ENCODE data around the gene TMEM143. TPM values are rescaled to one million over a fixed set of nuclear protein-coding genes. Genes with fewer than 3 reads are reported as not detected.

Gene TMEM143
- total and polyA plus RNA-seq, 10 of the 15 experiments (the other 5 are each of a cell fraction or from before 2014, with no cell fraction given), result 1.5 to 19.5 (median 10.1) TPM

DNA sequence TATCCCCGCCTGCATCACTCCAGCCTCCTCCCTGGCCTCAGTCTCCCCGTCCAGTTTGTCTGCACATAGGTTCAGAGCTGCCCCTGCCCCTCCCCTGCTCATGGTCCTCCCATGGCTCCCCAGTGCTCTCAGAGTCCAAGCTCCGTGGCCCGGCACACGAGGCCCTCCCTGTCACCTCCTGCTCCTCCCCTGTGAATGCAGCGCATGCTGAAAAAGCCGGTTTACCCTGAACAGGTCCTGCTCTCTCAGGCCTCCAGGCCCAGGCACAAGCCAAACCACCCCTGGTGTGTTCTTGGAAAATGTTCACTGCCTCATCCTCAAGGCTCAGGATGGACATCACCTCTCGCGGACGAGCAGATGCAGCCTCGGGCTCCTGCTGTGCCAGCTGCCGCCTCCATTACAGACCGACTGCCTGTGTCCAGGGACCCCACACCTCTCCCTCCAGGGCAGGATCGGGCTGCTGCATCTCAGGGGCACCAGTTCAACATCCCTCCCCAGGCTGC is 25.4 kb downstream of the TMEM143 start:
- no peaks in the 10 kb centered on the region for H3K79me2 ChIP-seq (ENCODE audit: control insufficient read depth, insufficient read depth, low read length)
- ATAC-seq (no peak), DNase-seq (ENCODE audit: low read depth, low spot score) (no peak), FAIRE-seq (no peak)
- intact Hi-C loops (cut with micrococcal nuclease; ENCODE audit: unreplicated experiment), result no loop called here
- no peak overlapping the region for H3K9ac ChIP-seq (ENCODE audit: control insufficient read depth, insufficient read depth, low read length)
- H3K4me3 ChIP-seq, result no peak overlapping the region
- H3K27me3 ChIP-seq (replicated peaks in 1 of 2; ENCODE audit: control insufficient read depth in 2 of 2, insufficient read depth in 2 of 2, low read length in 1 of 2), result no peaks in the 10 kb centered on the region
- H2AFZ ChIP-seq (ENCODE audit: control insufficient read depth, low read depth, low read length), result no peak overlapping the region
- H3K4me2 ChIP-seq (ENCODE audit: control insufficient read depth, insufficient read depth), result no peak overlapping the region
- ChIA-PET SMC1A (ENCODE audit: uncharacterized antibody, unreplicated experiment) (interaction anchor here (1.4 kb wide), 1 partner anchor 246 kb away, joined by 6 read pairs; no protein-coding TSS in a partner anchor), CTCF (interaction anchor here (1.0 to 1.3 kb wide), 2 partner anchors 20 to 246 kb away, joined by 4 read pairs; no protein-coding TSS in a partner anchor), RAD21 (ENCODE audit: unreplicated experiment) (no interaction called here), POLR2A (no interaction called here)
- H3K27ac ChIP-seq (ENCODE audit: control insufficient read depth, insufficient read depth), result no peak overlapping the region
- BruUV-seq (replicated peaks), result no TSS peak
- in situ Hi-C loops (cut with MboI), result no loop called here
- no peaks in the 10 kb centered on the region for H4K20me1 ChIP-seq (ENCODE audit: control insufficient read depth, insufficient read depth)
- H3K36me3 ChIP-seq (ENCODE audit: control insufficient read depth in 2 of 2, insufficient read depth in 2 of 2, low read length in 1 of 2), result peaks cover 0 to 2% of the 10 kb centered on the region in 2 experiments; a peak in 2 of 4 replicates
- whole genome bisulfite sequencing (ENCODE audit: insufficient coverage, insufficient replicate concordance, low lambda C conversion rate, missing lambda C conversion rate), result 86% methylated on average over 14 of the region's 14 CpGs
- peaks cover 5% of the 10 kb centered on the region for H3K4me1 ChIP-seq (ENCODE audit: control insufficient read depth, insufficient read depth, low read length)
- no peaks in the 10 kb centered on the region for H3K9me3 ChIP-seq (replicated peaks; ENCODE audit: control insufficient read depth, insufficient read depth, low read length)
- TF ChIP-seq RAD21 (IDR thresholded peaks at IDR 0.05; ENCODE audit: insufficient read depth, low read depth, low read length) (no peak), SUPT20H (IDR thresholded peaks at IDR 0.05; ENCODE audit: borderline replicate concordance, control insufficient read depth, low read depth, low read length) (no peak), MXI1 (IDR thresholded peaks at IDR 0.05; ENCODE audit: low read depth, low read length) (no peak), TARDBP (IDR thresholded peaks at IDR 0.05; ENCODE audit: borderline replicate concordance) (no peak), CBX3 (IDR thresholded peaks at IDR 0.05; ENCODE audit: borderline replicate concordance, low read depth) (no peak), SREBF1 (IDR thresholded peaks at IDR 0.05; ENCODE audit: low read length) (no peak), YY1 (IDR thresholded peaks at IDR 0.05; ENCODE audit: low read depth, low read length) (no peak)
- TF ChIP-seq, protein P1, sequence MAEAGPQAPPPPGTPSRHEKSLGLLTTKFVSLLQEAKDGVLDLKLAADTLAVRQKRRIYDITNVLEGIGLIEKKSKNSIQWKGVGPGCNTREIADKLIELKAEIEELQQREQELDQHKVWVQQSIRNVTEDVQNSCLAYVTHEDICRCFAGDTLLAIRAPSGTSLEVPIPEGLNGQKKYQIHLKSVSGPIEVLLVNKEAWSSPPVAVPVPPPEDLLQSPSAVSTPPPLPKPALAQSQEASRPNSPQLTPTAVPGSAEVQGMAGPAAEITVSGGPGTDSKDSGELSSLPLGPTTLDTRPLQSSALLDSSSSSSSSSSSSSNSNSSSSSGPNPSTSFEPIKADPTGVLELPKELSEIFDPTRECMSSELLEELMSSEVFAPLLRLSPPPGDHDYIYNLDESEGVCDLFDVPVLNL (IDR thresholded peaks at IDR 0.05; ENCODE audit: low read depth, low read length), result no peak
- TF ChIP-seq, protein P2, sequence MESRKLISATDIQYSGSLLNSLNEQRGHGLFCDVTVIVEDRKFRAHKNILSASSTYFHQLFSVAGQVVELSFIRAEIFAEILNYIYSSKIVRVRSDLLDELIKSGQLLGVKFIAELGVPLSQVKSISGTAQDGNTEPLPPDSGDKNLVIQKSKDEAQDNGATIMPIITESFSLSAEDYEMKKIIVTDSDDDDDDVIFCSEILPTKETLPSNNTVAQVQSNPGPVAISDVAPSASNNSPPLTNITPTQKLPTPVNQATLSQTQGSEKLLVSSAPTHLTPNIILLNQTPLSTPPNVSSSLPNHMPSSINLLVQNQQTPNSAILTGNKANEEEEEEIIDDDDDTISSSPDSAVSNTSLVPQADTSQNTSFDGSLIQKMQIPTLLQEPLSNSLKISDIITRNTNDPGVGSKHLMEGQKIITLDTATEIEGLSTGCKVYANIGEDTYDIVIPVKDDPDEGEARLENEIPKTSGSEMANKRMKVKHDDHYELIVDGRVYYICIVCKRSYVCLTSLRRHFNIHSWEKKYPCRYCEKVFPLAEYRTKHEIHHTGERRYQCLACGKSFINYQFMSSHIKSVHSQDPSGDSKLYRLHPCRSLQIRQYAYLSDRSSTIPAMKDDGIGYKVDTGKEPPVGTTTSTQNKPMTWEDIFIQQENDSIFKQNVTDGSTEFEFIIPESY (IDR thresholded peaks at IDR 0.05), result no peak
- TF ChIP-seq, protein P3, sequence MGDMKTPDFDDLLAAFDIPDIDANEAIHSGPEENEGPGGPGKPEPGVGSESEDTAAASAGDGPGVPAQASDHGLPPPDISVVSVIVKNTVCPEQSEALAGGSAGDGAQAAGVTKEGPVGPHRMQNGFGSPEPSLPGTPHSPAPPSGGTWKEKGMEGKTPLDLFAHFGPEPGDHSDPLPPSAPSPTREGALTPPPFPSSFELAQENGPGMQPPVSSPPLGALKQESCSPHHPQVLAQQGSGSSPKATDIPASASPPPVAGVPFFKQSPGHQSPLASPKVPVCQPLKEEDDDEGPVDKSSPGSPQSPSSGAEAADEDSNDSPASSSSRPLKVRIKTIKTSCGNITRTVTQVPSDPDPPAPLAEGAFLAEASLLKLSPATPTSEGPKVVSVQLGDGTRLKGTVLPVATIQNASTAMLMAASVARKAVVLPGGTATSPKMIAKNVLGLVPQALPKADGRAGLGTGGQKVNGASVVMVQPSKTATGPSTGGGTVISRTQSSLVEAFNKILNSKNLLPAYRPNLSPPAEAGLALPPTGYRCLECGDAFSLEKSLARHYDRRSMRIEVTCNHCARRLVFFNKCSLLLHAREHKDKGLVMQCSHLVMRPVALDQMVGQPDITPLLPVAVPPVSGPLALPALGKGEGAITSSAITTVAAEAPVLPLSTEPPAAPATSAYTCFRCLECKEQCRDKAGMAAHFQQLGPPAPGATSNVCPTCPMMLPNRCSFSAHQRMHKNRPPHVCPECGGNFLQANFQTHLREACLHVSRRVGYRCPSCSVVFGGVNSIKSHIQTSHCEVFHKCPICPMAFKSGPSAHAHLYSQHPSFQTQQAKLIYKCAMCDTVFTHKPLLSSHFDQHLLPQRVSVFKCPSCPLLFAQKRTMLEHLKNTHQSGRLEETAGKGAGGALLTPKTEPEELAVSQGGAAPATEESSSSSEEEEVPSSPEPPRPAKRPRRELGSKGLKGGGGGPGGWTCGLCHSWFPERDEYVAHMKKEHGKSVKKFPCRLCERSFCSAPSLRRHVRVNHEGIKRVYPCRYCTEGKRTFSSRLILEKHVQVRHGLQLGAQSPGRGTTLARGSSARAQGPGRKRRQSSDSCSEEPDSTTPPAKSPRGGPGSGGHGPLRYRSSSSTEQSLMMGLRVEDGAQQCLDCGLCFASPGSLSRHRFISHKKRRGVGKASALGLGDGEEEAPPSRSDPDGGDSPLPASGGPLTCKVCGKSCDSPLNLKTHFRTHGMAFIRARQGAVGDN (IDR thresholded peaks at IDR 0.05), result no peak
- TF ChIP-seq, protein P4, sequence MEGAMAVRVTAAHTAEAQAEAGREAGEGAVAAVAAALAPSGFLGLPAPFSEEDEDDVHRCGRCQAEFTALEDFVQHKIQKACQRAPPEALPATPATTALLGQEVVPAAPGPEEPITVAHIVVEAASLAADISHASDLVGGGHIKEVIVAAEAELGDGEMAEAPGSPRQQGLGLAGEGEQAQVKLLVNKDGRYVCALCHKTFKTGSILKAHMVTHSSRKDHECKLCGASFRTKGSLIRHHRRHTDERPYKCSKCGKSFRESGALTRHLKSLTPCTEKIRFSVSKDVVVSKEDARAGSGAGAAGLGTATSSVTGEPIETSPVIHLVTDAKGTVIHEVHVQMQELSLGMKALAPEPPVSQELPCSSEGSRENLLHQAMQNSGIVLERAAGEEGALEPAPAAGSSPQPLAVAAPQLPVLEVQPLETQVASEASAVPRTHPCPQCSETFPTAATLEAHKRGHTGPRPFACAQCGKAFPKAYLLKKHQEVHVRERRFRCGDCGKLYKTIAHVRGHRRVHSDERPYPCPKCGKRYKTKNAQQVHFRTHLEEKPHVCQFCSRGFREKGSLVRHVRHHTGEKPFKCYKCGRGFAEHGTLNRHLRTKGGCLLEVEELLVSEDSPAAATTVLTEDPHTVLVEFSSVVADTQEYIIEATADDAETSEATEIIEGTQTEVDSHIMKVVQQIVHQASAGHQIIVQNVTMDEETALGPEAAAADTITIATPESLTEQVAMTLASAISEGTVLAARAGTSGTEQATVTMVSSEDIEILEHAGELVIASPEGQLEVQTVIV (IDR thresholded peaks at IDR 0.05; ENCODE audit: borderline replicate concordance, partially characterized antibody), result no peak
- TF ChIP-seq, protein P5, sequence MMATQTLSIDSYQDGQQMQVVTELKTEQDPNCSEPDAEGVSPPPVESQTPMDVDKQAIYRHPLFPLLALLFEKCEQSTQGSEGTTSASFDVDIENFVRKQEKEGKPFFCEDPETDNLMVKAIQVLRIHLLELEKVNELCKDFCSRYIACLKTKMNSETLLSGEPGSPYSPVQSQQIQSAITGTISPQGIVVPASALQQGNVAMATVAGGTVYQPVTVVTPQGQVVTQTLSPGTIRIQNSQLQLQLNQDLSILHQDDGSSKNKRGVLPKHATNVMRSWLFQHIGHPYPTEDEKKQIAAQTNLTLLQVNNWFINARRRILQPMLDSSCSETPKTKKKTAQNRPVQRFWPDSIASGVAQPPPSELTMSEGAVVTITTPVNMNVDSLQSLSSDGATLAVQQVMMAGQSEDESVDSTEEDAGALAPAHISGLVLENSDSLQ (IDR thresholded peaks at IDR 0.05), result no peak

Measured in GM12878 (cell line).